GM12878 (cell line): ENCODE data around the gene RAB34. TPM values are rescaled to one million over a fixed set of nuclear protein-coding genes. Genes with fewer than 3 reads are reported as not detected.
A peak's percentile ranks its signal among the peaks of the same experiment; 100 is the strongest.

Experiments used
- ATAC-seq: fragments of 200-7000 bp; cut with Tn5 transposase; 3 replicates; pipeline ENCODE4 v1.9.1; 2020; ENCODE audit warnings: mild to moderate bottlenecking, moderate library complexity
- BruUV-seq: library from RNA; stranded (reverse); fragments of 400-500 nt; replicated peaks from 2 replicates; lab custom pipeline; 2021; lab: Mats Ljungman, UMichigan
- CTCF ChIA-PET: fragments of 300-600 bp; sonication (Branson Sonifier 250); formaldehyde crosslinking; extraction: SDS; loops from one replicate; lab custom pipeline; 2021; ENCODE audit warnings: inconsistent platforms; lab: Yijun Ruan, JAX
- POLR2A ChIA-PET: fragments of 350-600 bp; formaldehyde crosslinking; extraction: SDS; loops from one replicate; lab custom pipeline; 2021; ENCODE audit warnings: inconsistent platforms; lab: Charles Lee
- RAD21 ChIA-PET: fragments of 300-600 bp; sonication (Branson Sonifier 250); formaldehyde crosslinking; loops from one replicate; lab custom pipeline; 2023; ENCODE audit warnings: antibody characterized with exemption; ENCODE audit not compliant: unreplicated experiment; lab: Charles Lee
- SMC1A ChIA-PET: fragments of 300-600 bp; sonication (Branson Sonifier 250); formaldehyde crosslinking; loops from one replicate; lab custom pipeline; 2023; ENCODE audit not compliant: unreplicated experiment, uncharacterized antibody; lab: Charles Lee
- DNase-seq: peaks from one replicate; pipeline ENCODE4 v3.0.0-alpha.2; 2011; ENCODE audit warnings: low read depth, low spot score
- FAIRE-seq: peaks from 3 replicates; lab custom pipeline; 2011; peaks lifted over from hg19 to GRCh38; lab: Jason Lieb, UNC
- H2AFZ ChIP-seq: 2 replicates; pipeline ENCODE4 v1.6.0; 2011; ENCODE audit warnings: low read depth, low read length, control low read depth; ENCODE audit not compliant: control insufficient read depth
- H3K27ac ChIP-seq: 2 replicates; pipeline ENCODE4 v1.5.1; 2011; ENCODE audit warnings: control low read depth; ENCODE audit not compliant: control insufficient read depth, insufficient read depth
- H3K27me3 ChIP-seq, 2 experiments: replicated peaks in 1 of 2; 2 replicates each; pipeline versions ENCODE4 v1.6.0 to v1.6.1; 2011; ENCODE audit warnings: low read length in 1 of 2; ENCODE audit not compliant: control insufficient read depth in 2 of 2, insufficient read depth in 2 of 2
- H3K36me3 ChIP-seq, 2 experiments: 2 replicates each; pipeline ENCODE4 v1.5.1; 2011; ENCODE audit warnings: low read length in 1 of 2; ENCODE audit not compliant: control insufficient read depth in 2 of 2, insufficient read depth in 2 of 2
- H3K4me1 ChIP-seq: 2 replicates; pipeline ENCODE4 v1.6.1; 2011; ENCODE audit warnings: mild to moderate bottlenecking, low read length, moderate library complexity, mixed read lengths; ENCODE audit not compliant: control insufficient read depth, insufficient read depth
- H3K4me2 ChIP-seq: 2 replicates; pipeline ENCODE4 v1.6.0; 2011; ENCODE audit warnings: control low read depth; ENCODE audit not compliant: control insufficient read depth, insufficient read depth
- H3K4me3 ChIP-seq: fragments of 200-600 bp; sonication (generic); 2 replicates; pipeline ENCODE4 v1.5.1; 2016
- H3K79me2 ChIP-seq: 2 replicates; pipeline ENCODE4 v1.6.0; 2011; ENCODE audit warnings: low read length; ENCODE audit not compliant: control insufficient read depth, insufficient read depth
- H3K9ac ChIP-seq: 2 replicates; pipeline ENCODE4 v1.8.0; 2011; ENCODE audit warnings: low read length, control low read depth, mixed read lengths; ENCODE audit not compliant: control insufficient read depth, insufficient read depth
- H3K9me3 ChIP-seq: replicated peaks from 3 replicates; pipeline ENCODE4 v1.5.1; 2011; ENCODE audit warnings: mild to moderate bottlenecking, low read length; ENCODE audit not compliant: control insufficient read depth, insufficient read depth
- H4K20me1 ChIP-seq: 2 replicates; pipeline ENCODE4 v1.6.0; 2011; ENCODE audit not compliant: control insufficient read depth, insufficient read depth
- BRCA1 ChIP-seq: IDR thresholded peaks from 2 replicates; pipeline ENCODE4 v1.6.1; 2011; ENCODE audit warnings: low read depth, low read length, improper control_type of control experiment
- CBX3 ChIP-seq: fragments of 200-600 bp; sonication (generic); IDR thresholded peaks from 2 replicates; pipeline ENCODE4 v1.6.1; 2016; ENCODE audit warnings: low read depth, borderline replicate concordance
- FOXK2 ChIP-seq: fragments of 450-650 bp; IDR thresholded peaks from 2 replicates; pipeline ENCODE4 v1.6.1; 2017; ENCODE audit warnings: mild to moderate bottlenecking, moderate library complexity
- IRF4 ChIP-seq: IDR thresholded peaks from 2 replicates; pipeline ENCODE4 v1.6.1; 2011; ENCODE audit warnings: low read depth, low read length
- JUNB ChIP-seq: IDR thresholded peaks from 2 replicates; pipeline ENCODE4 v1.6.1; 2016; ENCODE audit warnings: antibody characterized with exemption, mild to moderate bottlenecking
- MYB ChIP-seq: fragments of 150-350 bp; IDR thresholded peaks from 2 replicates; pipeline ENCODE4 v1.6.1; 2014; ENCODE audit warnings: mild to moderate bottlenecking, low read depth, low read length, borderline replicate concordance
- MYC ChIP-seq: IDR thresholded peaks from 2 replicates; pipeline ENCODE4 v1.6.1; 2011; ENCODE audit warnings: mild to moderate bottlenecking, low read length, moderate library complexity, inconsistent platforms; ENCODE audit not compliant: insufficient read depth, insufficient replicate concordance, insufficient read length, severe bottlenecking
- NR2F1 ChIP-seq: fragments of 450-650 bp; conservative IDR thresholded peaks from 2 replicates; pipeline ENCODE4 v1.6.1; 2017; ENCODE audit warnings: mild to moderate bottlenecking
- NRF1 ChIP-seq: conservative IDR thresholded peaks from 2 replicates; pipeline ENCODE4 v1.6.1; 2011; ENCODE audit warnings: mild to moderate bottlenecking, low read depth, low read length, improper control_type of control experiment
- POLR2AphosphoS2 ChIP-seq: IDR thresholded peaks from 2 replicates; pipeline ENCODE4 v1.6.1; 2011; ENCODE audit warnings: low read depth, mild to moderate bottlenecking, low read length, improper control_type of control experiment, moderate library complexity
- POLR2AphosphoS5 ChIP-seq: IDR thresholded peaks from 2 replicates; pipeline ENCODE4 v1.6.1; 2011; ENCODE audit warnings: mild to moderate bottlenecking, low read length, inconsistent platforms
- RCOR1 ChIP-seq: conservative IDR thresholded peaks from 2 replicates; pipeline ENCODE4 v1.6.1; 2012; ENCODE audit warnings: low read depth, low read length, improper control_type of control experiment
- RELA ChIP-seq: fragments of 450-650 bp; IDR thresholded peaks from 2 replicates; pipeline ENCODE4 v1.8.0; 2014; ENCODE audit warnings: borderline replicate concordance; ENCODE audit not compliant: partially characterized antibody
- RFX5 ChIP-seq: IDR thresholded peaks from 2 replicates; pipeline ENCODE4 v1.6.1; 2011; ENCODE audit warnings: low read depth, low read length, improper control_type of control experiment
- RUNX3 ChIP-seq: IDR thresholded peaks from 2 replicates; pipeline ENCODE4 v1.6.1; 2012; ENCODE audit warnings: low read length, inconsistent platforms
- SREBF2 ChIP-seq: IDR thresholded peaks from 2 replicates; pipeline ENCODE4 v1.6.1; 2012; ENCODE audit warnings: mild to moderate bottlenecking, low read length
- WGBS: methylation state at CpG from one replicate; pipeline ENCODE4 v1.1.6; 2016; ENCODE audit warnings: low lambda C conversion rate; ENCODE audit not compliant: insufficient replicate concordance, insufficient coverage; ENCODE audit errors: missing lambda C conversion rate; 5-methylcytosine and 5-hydroxymethylcytosine counted together
- in situ Hi-C: fragments of 300-500 bp; cut with MboI; formaldehyde crosslinking; loops from 9 replicates; pipeline ENCODE4 v1.14.3; 2018; ENCODE audit warnings: mixed read lengths
- intact Hi-C: fragments of 100-400 bp; cut with micrococcal nuclease; formaldehyde crosslinking; loops from one replicate; pipeline ENCODE4 v1.14.2; 2022; ENCODE audit not compliant: unreplicated experiment
- polyA plus RNA-seq, 11 experiments: library from polyadenylated mRNA; depleted of rRNA in 4 of 11; unstranded in 6 of 11; stranded (reverse) in 5 of 11; fragments of >200 nt; fragmentation: Nextera tagmentation in 4 of 11; fragmentation: Illumina TruSeq in 1 of 11; extraction: Ambion mirVana in 4 of 11; extraction: Trizol in 1 of 11; gene quantifications; 1 replicate in 1 of 11; 2 replicates in 10 of 11; pipeline versions ENCODE4 v1.2.1 to v1.2.3, GENCODE V29; 2011 to 2016; ENCODE audit warnings: inconsistent platforms in 2 of 11, missing spikeins in 2 of 11, low read depth in 1 of 11
- total RNA-seq, 4 experiments: library from RNA; depleted of rRNA in 3 of 4; stranded (reverse); fragments of >200 nt in 3 of 4; fragmentation: Illumina TruSeq in 1 of 4; extraction: Trizol in 1 of 4; gene quantifications; 2 replicates each; pipeline versions ENCODE4 v1.2.1 to v1.2.3, GENCODE V29; 2013 to 2021
- TF ChIP-seq, protein P1 (sequence below): fragments of 450-650 bp; IDR thresholded peaks from 2 replicates; pipeline ENCODE4 v1.6.1; 2014; ENCODE audit warnings: mild to moderate bottlenecking
- TF ChIP-seq, protein P2 (sequence below): IDR thresholded peaks from 2 replicates; pipeline ENCODE4 v1.6.1; 2012; ENCODE audit warnings: low read depth, low read length, improper control_type of control experiment
- TF ChIP-seq, protein P3 (sequence below): fragments of 450-650 bp; IDR thresholded peaks from 2 replicates; pipeline ENCODE4 v1.6.1; 2017; ENCODE audit warnings: borderline replicate concordance

RAB34 gene
- total and polyA plus RNA-seq, 10 of the 15 experiments (the other 5 are each of a cell fraction or from before 2014, with no cell fraction given) = 0.37 to 46.4 (median 32.8) TPM

DNA sequence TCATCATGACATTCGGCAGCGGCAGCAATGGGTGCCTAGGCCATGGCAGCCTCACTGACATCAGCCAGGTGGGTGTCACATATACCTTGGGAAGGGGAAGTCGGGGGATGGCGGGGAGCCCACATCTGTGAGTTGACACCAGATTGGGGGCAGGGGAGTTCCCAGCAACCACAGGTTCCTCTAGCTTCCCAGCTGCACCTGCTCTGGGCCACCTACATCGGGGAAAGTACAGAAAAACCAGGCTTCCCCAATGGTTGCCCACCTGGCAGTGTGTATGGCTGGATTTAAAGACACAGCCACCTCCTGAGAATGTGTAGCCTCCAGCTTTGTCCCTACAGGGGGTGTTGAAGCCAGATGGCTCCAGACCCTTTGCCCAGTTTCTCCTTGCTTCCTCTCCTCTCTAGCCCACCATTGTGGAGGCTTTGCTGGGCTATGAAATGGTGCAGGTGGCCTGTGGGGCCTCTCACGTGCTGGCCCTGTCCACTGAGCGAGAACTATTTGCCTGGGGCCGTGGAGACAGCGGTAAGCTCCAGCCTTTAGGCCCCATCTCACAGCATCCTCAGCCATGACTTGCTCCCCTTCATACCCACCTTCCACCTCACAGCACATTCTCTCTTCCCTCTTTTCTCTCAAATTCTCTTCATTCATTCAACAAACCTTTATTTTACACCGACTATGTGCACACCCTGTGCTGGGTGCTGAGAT is 21.2 kb upstream of the RAB34 start:
- DNase-seq (peak; percentile 72), ATAC-seq (peak; percentile 51), FAIRE-seq (no peak)
- no TSS peak for BruUV-seq
- H3K27ac ChIP-seq = peak overlapping the region; percentile 96
- H3K9ac ChIP-seq = peak overlapping the region; percentile 73
- H3K27me3 ChIP-seq = no peaks in the 10 kb centered on the region
- H3K79me2 ChIP-seq = peaks cover 32% of the 10 kb centered on the region
- ChIA-PET RAD21 (interaction anchor here (0.9 to 17.4 kb wide), 3 partner anchors 10 to 19 kb away, joined by 6 to 375 read pairs (median 7); partner anchors contain the start of genes NEK8, RPL23A and TLCD1), SMC1A (interaction anchor here (0.9 to 17.8 kb wide), 4 partner anchors 10 to 210 kb away, joined by 3 to 326 read pairs (median 5); partner anchors contain the start of genes NEK8, RPL23A and TLCD1), POLR2A (interaction anchor here (0.6 to 15.2 kb wide), 2 partner anchors 11 to 22 kb away, joined by 4 to 485 read pairs; partner anchors contain the start of genes NEK8, RPL23A and TLCD1), CTCF (interaction anchor here (1.1 to 7.4 kb wide), 4 partner anchors 11 to 25 kb away, joined by 3 to 95 read pairs (median 5); partner anchors contain the start of genes NEK8 and TLCD1)
- 15% methylated on average over 10 of the region's 10 CpGs for WGBS
- no peaks in the 10 kb centered on the region for H4K20me1 ChIP-seq
- H3K4me2 ChIP-seq = peak overlapping the region; percentile 76
- H3K4me3 ChIP-seq = peak overlapping the region; percentile 60
- in situ Hi-C loops = loop anchor here (25.0 kb wide), 1 partner anchor 1277 kb away; the partner anchor contains the start of gene KSR1
- H3K36me3 ChIP-seq = peaks cover 0 to 7% of the 10 kb centered on the region in 2 experiments; a peak in 2 of 4 replicates
- peaks cover 8% of the 10 kb centered on the region; the same call in 2 of the 3 replicates for H3K9me3 ChIP-seq
- H2AFZ ChIP-seq = no peak overlapping the region; the same call in 1 of the 2 replicates
- H3K4me1 ChIP-seq = peaks cover 74% of the 10 kb centered on the region
- intact Hi-C loops = loop anchor here (1.0 kb wide), 1 partner anchor 11 kb away; the partner anchor contains the start of gene NEK8
- TF ChIP-seq RCOR1 (no peak), POLR2AphosphoS2 (no peak), RELA (peak; percentile 97), BRCA1 (no peak), FOXK2 (no peak), MYB (no peak), NRF1 (no peak), CBX3 (no peak), POLR2AphosphoS5 (no peak), JUNB (peak; percentile 43), NR2F1 (no peak), IRF4 (0 out of 2 replicates have a peak, but pooled peaks have one; percentile 13), MYC (no peak), RUNX3 (no peak), RFX5 (no peak), SREBF2 (no peak)
- TF ChIP-seq, protein P1, sequence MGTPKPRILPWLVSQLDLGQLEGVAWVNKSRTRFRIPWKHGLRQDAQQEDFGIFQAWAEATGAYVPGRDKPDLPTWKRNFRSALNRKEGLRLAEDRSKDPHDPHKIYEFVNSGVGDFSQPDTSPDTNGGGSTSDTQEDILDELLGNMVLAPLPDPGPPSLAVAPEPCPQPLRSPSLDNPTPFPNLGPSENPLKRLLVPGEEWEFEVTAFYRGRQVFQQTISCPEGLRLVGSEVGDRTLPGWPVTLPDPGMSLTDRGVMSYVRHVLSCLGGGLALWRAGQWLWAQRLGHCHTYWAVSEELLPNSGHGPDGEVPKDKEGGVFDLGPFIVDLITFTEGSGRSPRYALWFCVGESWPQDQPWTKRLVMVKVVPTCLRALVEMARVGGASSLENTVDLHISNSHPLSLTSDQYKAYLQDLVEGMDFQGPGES = no peak
- TF ChIP-seq, protein P2, sequence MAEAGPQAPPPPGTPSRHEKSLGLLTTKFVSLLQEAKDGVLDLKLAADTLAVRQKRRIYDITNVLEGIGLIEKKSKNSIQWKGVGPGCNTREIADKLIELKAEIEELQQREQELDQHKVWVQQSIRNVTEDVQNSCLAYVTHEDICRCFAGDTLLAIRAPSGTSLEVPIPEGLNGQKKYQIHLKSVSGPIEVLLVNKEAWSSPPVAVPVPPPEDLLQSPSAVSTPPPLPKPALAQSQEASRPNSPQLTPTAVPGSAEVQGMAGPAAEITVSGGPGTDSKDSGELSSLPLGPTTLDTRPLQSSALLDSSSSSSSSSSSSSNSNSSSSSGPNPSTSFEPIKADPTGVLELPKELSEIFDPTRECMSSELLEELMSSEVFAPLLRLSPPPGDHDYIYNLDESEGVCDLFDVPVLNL = no peak
- TF ChIP-seq, protein P3, sequence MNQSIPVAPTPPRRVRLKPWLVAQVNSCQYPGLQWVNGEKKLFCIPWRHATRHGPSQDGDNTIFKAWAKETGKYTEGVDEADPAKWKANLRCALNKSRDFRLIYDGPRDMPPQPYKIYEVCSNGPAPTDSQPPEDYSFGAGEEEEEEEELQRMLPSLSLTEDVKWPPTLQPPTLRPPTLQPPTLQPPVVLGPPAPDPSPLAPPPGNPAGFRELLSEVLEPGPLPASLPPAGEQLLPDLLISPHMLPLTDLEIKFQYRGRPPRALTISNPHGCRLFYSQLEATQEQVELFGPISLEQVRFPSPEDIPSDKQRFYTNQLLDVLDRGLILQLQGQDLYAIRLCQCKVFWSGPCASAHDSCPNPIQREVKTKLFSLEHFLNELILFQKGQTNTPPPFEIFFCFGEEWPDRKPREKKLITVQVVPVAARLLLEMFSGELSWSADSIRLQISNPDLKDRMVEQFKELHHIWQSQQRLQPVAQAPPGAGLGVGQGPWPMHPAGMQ = no peak
